HepG2 (cell line): ENCODE data around the gene GTF2H4. TPM values are rescaled to one million over a fixed set of nuclear protein-coding genes. Genes with fewer than 3 reads are reported as not detected.

ENCODE experiments used
- FIP1L1 ChIP-seq: fragments of 200-400 bp; formaldehyde crosslinking; IDR thresholded peaks from 2 replicates; pipeline ENCODE4 v1.6.1; 2018; ENCODE audit warnings: low read depth, mild to moderate bottlenecking, low read length, moderate library complexity, borderline replicate concordance; ENCODE audit not compliant: insufficient read depth
- FOXA1 ChIP-seq, 2 experiments: fragments of 450-650 bp in 1 of 2; sonication (generic) in 1 of 2; formaldehyde crosslinking in 1 of 2; IDR thresholded peaks; 2 replicates each; pipeline versions ENCODE4 v1.4.0 to v1.6.1; 2016 to 2020; ENCODE audit warnings: missing genetic modification reagents in 1 of 2
- MAX ChIP-seq: IDR thresholded peaks from 2 replicates; pipeline ENCODE4 v1.6.1; 2012; ENCODE audit warnings: inconsistent platforms
- NONO ChIP-seq, 2 experiments: fragments of 450-650 bp in 1 of 2; sonication (generic) in 1 of 2; formaldehyde crosslinking in 1 of 2; IDR thresholded peaks in 1 of 2; conservative IDR thresholded peaks in 1 of 2; 2 replicates each; pipeline versions ENCODE4 v1.6.1 to v1.8.0; 2017 to 2022; ENCODE audit warnings: mild to moderate bottlenecking in 1 of 2, missing genetic modification reagents in 1 of 2, moderate library complexity in 1 of 2
- SMYD3 ChIP-seq: sonication (generic); formaldehyde crosslinking; IDR thresholded peaks from 2 replicates; pipeline ENCODE4 v1.8.1; 2023; ENCODE audit warnings: mild to moderate bottlenecking, missing genetic modification reagents
- TARDBP ChIP-seq: sonication (generic); formaldehyde crosslinking; IDR thresholded peaks from 2 replicates; pipeline ENCODE4 v1.8.0; 2022; ENCODE audit warnings: mild to moderate bottlenecking, missing genetic modification reagents
- ZBTB21 ChIP-seq: sonication (generic); formaldehyde crosslinking; IDR thresholded peaks from 2 replicates; pipeline ENCODE4 v1.4.0; 2020; ENCODE audit warnings: missing genetic modification reagents
- ZFX ChIP-seq: sonication (generic); formaldehyde crosslinking; IDR thresholded peaks from 2 replicates; pipeline ENCODE4 v1.4.0; 2020; ENCODE audit warnings: mild to moderate bottlenecking, low read depth, missing genetic modification reagents, moderate library complexity
- ZKSCAN8 ChIP-seq: IDR thresholded peaks from 2 replicates; pipeline ENCODE4 v1.6.1; 2016; ENCODE audit warnings: borderline replicate concordance, missing genetic modification reagents, missing compliant biosample characterization
- ZNF232 ChIP-seq: sonication (generic); formaldehyde crosslinking; IDR thresholded peaks from 2 replicates; pipeline ENCODE4 v1.4.0; 2020; ENCODE audit warnings: missing genetic modification reagents, borderline replicate concordance
- ZNF276 ChIP-seq: sonication (generic); formaldehyde crosslinking; IDR thresholded peaks from 2 replicates; pipeline ENCODE4 v1.4.0; 2020; ENCODE audit warnings: mild to moderate bottlenecking, low read depth, missing genetic modification reagents
- polyA plus RNA-seq, 8 experiments: library from polyadenylated mRNA; depleted of rRNA in 3 of 8; stranded (reverse) in 7 of 8; unstranded in 1 of 8; fragments of >200 nt; fragmentation: Illumina TruSeq in 4 of 8; extraction: Trizol in 4 of 8; gene quantifications; 2 replicates each; pipeline versions ENCODE4 v1.2.1 to v1.2.3, GENCODE V29; 2011 to 2016; ENCODE audit warnings: low read depth in 4 of 8, missing spikeins in 1 of 8, mixed read lengths in 1 of 8; ENCODE audit not compliant: insufficient read depth in 1 of 8
- total RNA-seq, 5 experiments: library from RNA; depleted of rRNA; stranded (reverse); fragments of >200 nt; fragmentation: Illumina TruSeq; extraction: Trizol; gene quantifications; 2 replicates each; pipeline ENCODE4 v1.2.3, GENCODE V29; 2016; ENCODE audit warnings: low read depth in 1 of 5
- TF ChIP-seq, protein P1 (sequence below): sonication (generic); formaldehyde crosslinking; IDR thresholded peaks from 2 replicates; pipeline ENCODE4 v1.4.0; 2020; ENCODE audit warnings: missing genetic modification reagents
- TF ChIP-seq, protein P2 (sequence below): sonication (generic); formaldehyde crosslinking; IDR thresholded peaks from 2 replicates; pipeline ENCODE4 v1.4.0; 2020; ENCODE audit warnings: missing genetic modification reagents
- TF ChIP-seq, protein P3 (sequence below): sonication (generic); formaldehyde crosslinking; IDR thresholded peaks from 2 replicates; pipeline ENCODE4 v1.5.1; 2020; ENCODE audit warnings: mild to moderate bottlenecking, moderate library complexity, missing genetic modification reagents
- TF ChIP-seq, protein P4 (sequence below): sonication (generic); formaldehyde crosslinking; IDR thresholded peaks from 2 replicates; pipeline ENCODE4 v1.4.0; 2020; ENCODE audit warnings: missing genetic modification reagents

GTF2H4 gene
- total and polyA plus RNA-seq, 2 of the 13 experiments (the other 11 are each of a cell fraction or from before 2014, with no cell fraction given), result 15.9 to 49.3 TPM

DNA sequence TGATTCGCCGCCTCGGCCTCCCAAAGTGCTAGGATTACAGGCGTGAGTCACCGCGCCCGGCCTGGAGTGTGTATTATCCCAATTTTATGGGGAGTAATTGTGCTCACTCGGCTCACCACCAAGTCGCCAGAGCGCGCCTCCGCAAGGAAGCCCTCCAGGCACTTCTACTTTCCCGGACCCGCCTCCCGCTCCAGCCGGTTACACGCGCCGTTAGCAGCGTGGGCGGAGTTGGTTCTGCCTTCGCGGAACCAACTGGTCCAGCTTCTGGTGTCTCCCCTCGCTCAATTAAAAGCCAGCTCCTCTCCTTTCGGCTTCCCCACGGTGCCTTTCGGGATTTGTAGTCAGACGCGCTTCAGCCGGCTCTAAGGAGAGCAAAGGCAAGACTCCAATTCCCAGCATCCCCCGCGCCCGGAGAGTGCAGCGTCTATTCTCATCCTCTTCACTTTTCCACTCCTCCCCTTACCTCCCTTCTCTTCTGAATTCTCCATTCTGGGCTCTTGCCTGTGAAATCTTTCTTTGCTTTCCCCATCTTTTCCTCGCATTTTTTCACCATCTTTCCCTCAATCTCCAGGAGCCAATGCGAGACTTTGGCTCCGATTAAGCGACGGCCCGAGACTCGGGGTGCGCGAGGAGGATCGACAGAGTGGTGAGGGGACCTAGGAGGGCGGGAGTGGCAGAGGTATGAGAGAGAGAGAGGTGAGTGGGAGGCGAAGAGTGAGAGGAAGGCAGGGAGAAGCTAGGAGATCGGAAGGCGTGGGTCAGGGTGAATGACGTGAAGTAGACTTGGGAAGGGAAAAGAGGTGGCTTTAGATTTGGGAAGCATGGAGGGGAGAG is at the start of gene GTF2H4 (continued):
- TF ChIP-seq, protein P1, sequence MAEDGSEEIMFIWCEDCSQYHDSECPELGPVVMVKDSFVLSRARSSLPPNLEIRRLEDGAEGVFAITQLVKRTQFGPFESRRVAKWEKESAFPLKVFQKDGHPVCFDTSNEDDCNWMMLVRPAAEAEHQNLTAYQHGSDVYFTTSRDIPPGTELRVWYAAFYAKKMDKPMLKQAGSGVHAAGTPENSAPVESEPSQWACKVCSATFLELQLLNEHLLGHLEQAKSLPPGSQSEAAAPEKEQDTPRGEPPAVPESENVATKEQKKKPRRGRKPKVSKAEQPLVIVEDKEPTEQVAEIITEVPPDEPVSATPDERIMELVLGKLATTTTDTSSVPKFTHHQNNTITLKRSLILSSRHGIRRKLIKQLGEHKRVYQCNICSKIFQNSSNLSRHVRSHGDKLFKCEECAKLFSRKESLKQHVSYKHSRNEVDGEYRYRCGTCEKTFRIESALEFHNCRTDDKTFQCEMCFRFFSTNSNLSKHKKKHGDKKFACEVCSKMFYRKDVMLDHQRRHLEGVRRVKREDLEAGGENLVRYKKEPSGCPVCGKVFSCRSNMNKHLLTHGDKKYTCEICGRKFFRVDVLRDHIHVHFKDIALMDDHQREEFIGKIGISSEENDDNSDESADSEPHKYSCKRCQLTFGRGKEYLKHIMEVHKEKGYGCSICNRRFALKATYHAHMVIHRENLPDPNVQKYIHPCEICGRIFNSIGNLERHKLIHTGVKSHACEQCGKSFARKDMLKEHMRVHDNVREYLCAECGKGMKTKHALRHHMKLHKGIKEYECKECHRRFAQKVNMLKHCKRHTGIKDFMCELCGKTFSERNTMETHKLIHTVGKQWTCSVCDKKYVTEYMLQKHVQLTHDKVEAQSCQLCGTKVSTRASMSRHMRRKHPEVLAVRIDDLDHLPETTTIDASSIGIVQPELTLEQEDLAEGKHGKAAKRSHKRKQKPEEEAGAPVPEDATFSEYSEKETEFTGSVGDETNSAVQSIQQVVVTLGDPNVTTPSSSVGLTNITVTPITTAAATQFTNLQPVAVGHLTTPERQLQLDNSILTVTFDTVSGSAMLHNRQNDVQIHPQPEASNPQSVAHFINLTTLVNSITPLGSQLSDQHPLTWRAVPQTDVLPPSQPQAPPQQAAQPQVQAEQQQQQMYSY (CRISPR knock-in tag), result no peak
- TF ChIP-seq, protein P2, sequence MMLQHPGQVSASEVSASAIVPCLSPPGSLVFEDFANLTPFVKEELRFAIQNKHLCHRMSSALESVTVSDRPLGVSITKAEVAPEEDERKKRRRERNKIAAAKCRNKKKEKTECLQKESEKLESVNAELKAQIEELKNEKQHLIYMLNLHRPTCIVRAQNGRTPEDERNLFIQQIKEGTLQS (CRISPR knock-in tag), result peak; percentile 26
- TF ChIP-seq FOXA1 (IDR thresholded peaks at IDR 0.05) (no peak), FOXA1 (CRISPR knock-in tag; IDR thresholded peaks at IDR 0.05) (peak; percentile 42; the same call in 1 of the 2 replicates), ZNF276 (CRISPR knock-in tag) (peak; percentile 90; the same call in 1 of the 2 replicates), MAX (peak; percentile 84), NONO (IDR thresholded peaks at IDR 0.05) (no peak), NONO (CRISPR knock-in tag; conservative IDR thresholded peaks at IDR 0.05) (0 out of 2 replicates have a peak, but pooled peaks have one; percentile 24), FIP1L1 (0 out of 2 replicates have a peak, but pooled peaks have one; percentile 36), SMYD3 (peak; percentile 91; the same call in 1 of the 2 replicates), ZKSCAN8 (CRISPR knock-in tag) (peak; percentile 88; the same call in 1 of the 2 replicates), ZNF232 (CRISPR knock-in tag) (0 out of 2 replicates have a peak, but pooled peaks have one; percentile 21), ZBTB21 (CRISPR knock-in tag) (no peak), TARDBP (CRISPR knock-in tag) (peak; percentile 97), ZFX (CRISPR knock-in tag) (peak; percentile 58; the same call in 1 of the 2 replicates)
- TF ChIP-seq, protein P3, sequence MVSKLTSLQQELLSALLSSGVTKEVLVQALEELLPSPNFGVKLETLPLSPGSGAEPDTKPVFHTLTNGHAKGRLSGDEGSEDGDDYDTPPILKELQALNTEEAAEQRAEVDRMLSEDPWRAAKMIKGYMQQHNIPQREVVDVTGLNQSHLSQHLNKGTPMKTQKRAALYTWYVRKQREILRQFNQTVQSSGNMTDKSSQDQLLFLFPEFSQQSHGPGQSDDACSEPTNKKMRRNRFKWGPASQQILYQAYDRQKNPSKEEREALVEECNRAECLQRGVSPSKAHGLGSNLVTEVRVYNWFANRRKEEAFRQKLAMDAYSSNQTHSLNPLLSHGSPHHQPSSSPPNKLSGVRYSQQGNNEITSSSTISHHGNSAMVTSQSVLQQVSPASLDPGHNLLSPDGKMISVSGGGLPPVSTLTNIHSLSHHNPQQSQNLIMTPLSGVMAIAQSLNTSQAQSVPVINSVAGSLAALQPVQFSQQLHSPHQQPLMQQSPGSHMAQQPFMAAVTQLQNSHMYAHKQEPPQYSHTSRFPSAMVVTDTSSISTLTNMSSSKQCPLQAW (CRISPR knock-in tag), result peak; percentile 92
- TF ChIP-seq, protein P4, sequence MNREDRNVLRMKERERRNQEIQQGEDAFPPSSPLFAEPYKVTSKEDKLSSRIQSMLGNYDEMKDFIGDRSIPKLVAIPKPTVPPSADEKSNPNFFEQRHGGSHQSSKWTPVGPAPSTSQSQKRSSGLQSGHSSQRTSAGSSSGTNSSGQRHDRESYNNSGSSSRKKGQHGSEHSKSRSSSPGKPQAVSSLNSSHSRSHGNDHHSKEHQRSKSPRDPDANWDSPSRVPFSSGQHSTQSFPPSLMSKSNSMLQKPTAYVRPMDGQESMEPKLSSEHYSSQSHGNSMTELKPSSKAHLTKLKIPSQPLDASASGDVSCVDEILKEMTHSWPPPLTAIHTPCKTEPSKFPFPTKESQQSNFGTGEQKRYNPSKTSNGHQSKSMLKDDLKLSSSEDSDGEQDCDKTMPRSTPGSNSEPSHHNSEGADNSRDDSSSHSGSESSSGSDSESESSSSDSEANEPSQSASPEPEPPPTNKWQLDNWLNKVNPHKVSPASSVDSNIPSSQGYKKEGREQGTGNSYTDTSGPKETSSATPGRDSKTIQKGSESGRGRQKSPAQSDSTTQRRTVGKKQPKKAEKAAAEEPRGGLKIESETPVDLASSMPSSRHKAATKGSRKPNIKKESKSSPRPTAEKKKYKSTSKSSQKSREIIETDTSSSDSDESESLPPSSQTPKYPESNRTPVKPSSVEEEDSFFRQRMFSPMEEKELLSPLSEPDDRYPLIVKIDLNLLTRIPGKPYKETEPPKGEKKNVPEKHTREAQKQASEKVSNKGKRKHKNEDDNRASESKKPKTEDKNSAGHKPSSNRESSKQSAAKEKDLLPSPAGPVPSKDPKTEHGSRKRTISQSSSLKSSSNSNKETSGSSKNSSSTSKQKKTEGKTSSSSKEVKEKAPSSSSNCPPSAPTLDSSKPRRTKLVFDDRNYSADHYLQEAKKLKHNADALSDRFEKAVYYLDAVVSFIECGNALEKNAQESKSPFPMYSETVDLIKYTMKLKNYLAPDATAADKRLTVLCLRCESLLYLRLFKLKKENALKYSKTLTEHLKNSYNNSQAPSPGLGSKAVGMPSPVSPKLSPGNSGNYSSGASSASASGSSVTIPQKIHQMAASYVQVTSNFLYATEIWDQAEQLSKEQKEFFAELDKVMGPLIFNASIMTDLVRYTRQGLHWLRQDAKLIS (CRISPR knock-in tag), result peak; percentile 54
